Measurements from ENCODE around the gene TNFRSF13B. TPM values are rescaled to one million over a fixed set of nuclear protein-coding genes. Genes with fewer than 3 reads are reported as not detected.

Gene TNFRSF13B
- total RNA-seq, 1 experiment from 2014 or later = not detected

DNA sequence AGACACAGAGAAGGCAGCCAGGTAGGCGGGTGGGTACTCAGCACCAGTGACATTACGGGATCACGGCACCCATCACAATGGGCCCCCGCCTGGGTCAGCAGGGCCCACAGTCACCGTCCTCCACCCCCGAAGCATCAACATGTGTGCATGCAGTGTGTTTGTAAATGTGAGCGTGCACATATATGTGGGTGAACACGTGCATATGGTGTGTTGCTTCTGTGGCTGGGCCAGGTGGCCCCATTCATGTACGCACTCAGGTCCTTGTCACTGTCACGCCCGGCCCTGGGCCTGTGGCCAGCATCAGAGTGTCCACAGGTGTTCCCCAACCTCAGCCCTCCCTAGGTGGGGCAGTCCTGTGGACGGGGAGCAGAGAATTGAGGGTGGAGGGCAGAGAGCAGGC, 37.1 kb downstream of the TNFRSF13B start:
- no peak for DNase-seq (ENCODE audit: unreplicated experiment)

DNA sequence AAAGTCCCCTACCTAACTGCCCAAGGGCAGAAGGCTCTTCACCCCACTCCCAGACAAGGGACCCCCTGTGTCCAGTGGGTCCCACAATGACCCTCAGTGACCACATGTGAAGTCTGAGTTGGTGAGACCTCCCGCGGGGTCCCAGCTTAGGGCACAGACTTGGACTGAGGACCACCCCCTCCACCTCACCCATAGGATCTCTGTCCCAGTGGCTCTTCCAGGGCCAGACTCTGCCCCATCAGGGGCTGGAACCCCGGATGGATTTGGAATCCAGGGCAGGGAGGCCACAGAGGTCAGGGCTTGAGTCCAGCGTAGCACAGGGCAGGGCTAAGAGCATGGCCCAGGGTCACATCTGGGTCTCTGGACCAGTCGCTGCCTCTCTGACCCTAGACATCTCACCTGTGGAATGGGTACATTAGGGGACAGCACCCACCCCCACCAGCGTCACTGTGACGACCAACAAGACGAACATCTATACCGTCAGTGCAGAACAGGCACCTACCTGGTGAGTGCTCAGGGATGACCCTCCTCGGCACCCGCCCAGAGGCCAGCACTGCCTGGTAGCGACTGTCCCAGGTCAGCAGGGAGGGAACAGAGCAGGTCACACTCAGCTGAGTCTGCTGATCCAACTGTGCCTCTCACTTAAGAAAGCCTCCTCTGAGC, 37.7 kb downstream of the TNFRSF13B start:
- H3K27ac Mint-ChIP-seq (ENCODE audit: low read depth, unreplicated experiment) = no peak overlapping the region
- TF ChIP-seq, protein P1, sequence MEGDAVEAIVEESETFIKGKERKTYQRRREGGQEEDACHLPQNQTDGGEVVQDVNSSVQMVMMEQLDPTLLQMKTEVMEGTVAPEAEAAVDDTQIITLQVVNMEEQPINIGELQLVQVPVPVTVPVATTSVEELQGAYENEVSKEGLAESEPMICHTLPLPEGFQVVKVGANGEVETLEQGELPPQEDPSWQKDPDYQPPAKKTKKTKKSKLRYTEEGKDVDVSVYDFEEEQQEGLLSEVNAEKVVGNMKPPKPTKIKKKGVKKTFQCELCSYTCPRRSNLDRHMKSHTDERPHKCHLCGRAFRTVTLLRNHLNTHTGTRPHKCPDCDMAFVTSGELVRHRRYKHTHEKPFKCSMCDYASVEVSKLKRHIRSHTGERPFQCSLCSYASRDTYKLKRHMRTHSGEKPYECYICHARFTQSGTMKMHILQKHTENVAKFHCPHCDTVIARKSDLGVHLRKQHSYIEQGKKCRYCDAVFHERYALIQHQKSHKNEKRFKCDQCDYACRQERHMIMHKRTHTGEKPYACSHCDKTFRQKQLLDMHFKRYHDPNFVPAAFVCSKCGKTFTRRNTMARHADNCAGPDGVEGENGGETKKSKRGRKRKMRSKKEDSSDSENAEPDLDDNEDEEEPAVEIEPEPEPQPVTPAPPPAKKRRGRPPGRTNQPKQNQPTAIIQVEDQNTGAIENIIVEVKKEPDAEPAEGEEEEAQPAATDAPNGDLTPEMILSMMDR (IDR thresholded peaks at IDR 0.05; ENCODE audit: unreplicated experiment) = no peak
- no peak for DNase-seq (ENCODE audit: unreplicated experiment)
- CTCF ChIA-PET = no interaction called here
- H3K36me3 Mint-ChIP-seq (ENCODE audit: insufficient read depth, unreplicated experiment) = no peaks in the 10 kb centered on the region
- POLR2A ChIA-PET = no interaction called here
- H3K9me3 Mint-ChIP-seq (ENCODE audit: unreplicated experiment) = no peaks in the 10 kb centered on the region
- no TSS peak for BruUV-seq (replicated peaks)
- no peak overlapping the region for H3K4me3 Mint-ChIP-seq (ENCODE audit: unreplicated experiment)
- intact Hi-C loops (cut with micrococcal nuclease) = no loop called here
- H3K4me1 Mint-ChIP-seq (ENCODE audit: insufficient read depth, unreplicated experiment) = no peaks in the 10 kb centered on the region
- H3K27me3 Mint-ChIP-seq (ENCODE audit: insufficient read depth, unreplicated experiment) = peaks cover 25% of the 10 kb centered on the region

More for the DNA sequence above, 37.1 kb downstream of the TNFRSF13B start:
- TF ChIP-seq, protein P1 (IDR thresholded peaks at IDR 0.05; ENCODE audit: unreplicated experiment) = no peak
- no TSS peak for BruUV-seq (replicated peaks)
- no peaks in the 10 kb centered on the region for H3K4me1 Mint-ChIP-seq (ENCODE audit: insufficient read depth, unreplicated experiment)
- intact Hi-C loops (cut with micrococcal nuclease) = no loop called here
- ChIA-PET POLR2A (no interaction called here), CTCF (interaction anchor here (0.7 kb wide), 1 partner anchor 245 kb away, joined by 3 read pairs; no protein-coding TSS in a partner anchor)
- no peaks in the 10 kb centered on the region for H3K9me3 Mint-ChIP-seq (ENCODE audit: unreplicated experiment)
- H3K27ac Mint-ChIP-seq (ENCODE audit: low read depth, unreplicated experiment) = no peak overlapping the region
- H3K27me3 Mint-ChIP-seq (ENCODE audit: insufficient read depth, unreplicated experiment) = peaks cover 31% of the 10 kb centered on the region
- H3K36me3 Mint-ChIP-seq (ENCODE audit: insufficient read depth, unreplicated experiment) = no peaks in the 10 kb centered on the region
- no peak overlapping the region for H3K4me3 Mint-ChIP-seq (ENCODE audit: unreplicated experiment)

DNA sequence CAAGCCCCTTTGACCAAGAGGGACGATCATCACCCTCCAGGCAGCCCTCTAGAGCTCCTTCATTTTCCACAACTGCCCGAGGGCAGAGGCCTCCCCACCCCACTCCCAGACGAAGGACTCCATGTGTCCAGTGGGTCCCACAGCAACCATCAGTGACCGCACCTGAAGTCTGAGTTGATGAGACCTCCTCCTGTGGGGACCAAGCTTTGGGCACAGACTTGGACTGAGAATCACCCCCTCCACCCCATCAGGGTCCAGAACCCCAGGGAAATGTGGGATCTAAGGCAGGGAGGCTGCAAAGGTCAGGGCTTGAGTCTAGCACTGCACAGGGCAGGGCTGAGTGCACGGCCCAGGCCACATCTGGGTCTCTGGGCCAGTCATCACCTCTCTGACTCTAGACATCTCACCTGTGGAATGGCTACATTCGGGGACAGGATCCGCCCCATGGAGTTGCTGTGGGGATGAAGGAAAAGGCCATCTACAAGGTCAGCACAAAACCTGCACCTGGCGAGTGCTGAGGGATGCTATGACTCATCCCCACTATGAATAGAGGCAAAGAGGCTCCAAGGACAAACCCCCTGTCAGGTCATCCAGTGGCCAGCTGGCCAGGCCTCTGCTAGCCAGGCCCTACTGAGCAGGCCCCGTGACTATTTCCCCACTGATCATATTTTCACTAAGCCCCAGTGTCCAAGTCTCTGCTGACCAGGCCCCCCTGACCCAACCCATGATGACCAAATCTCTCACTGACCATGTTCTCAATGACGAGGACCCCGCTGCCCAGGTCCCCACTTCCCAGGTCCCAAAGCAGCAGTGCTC, 38.4 kb downstream of the TNFRSF13B start:
- intact Hi-C loops (cut with micrococcal nuclease) = no loop called here
- Mint-ChIP-seq H3K4me3 (ENCODE audit: unreplicated experiment) (no peak overlapping the region), H3K27ac (ENCODE audit: low read depth, unreplicated experiment) (no peak overlapping the region), H3K9me3 (ENCODE audit: unreplicated experiment) (no peaks in the 10 kb centered on the region), H3K27me3 (ENCODE audit: insufficient read depth, unreplicated experiment) (peaks cover 18% of the 10 kb centered on the region), H3K4me1 (ENCODE audit: insufficient read depth, unreplicated experiment) (no peaks in the 10 kb centered on the region), H3K36me3 (ENCODE audit: insufficient read depth, unreplicated experiment) (no peaks in the 10 kb centered on the region)
- CTCF ChIA-PET = no interaction called here
- POLR2A ChIA-PET = no interaction called here
- no peak for DNase-seq (ENCODE audit: unreplicated experiment)
- no TSS peak for BruUV-seq (replicated peaks)
- TF ChIP-seq, protein P1 (IDR thresholded peaks at IDR 0.05; ENCODE audit: unreplicated experiment) = no peak

DNA sequence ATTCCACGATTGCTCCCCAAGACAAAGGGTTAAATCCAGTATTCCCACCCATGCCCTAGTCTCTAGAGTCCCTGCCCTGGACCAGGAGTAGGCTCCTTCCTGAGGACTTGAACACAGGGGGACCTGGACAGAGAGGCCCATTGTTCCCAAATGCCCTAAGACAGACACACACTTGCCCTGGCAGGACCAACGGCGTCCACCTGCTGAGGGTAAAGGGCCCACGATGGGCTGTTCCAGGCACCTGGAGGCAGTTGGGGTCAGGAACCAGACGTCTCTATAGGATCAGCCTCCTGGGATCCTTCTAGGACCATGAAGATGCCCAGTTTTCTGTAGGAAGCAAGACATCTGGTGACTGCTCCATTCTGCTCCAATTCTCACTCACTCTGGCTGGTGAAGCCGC, 39.3 kb downstream of the TNFRSF13B start:
- Mint-ChIP-seq H3K36me3 (ENCODE audit: insufficient read depth, unreplicated experiment) (no peaks in the 10 kb centered on the region), H3K27ac (ENCODE audit: low read depth, unreplicated experiment) (no peak overlapping the region), H3K27me3 (ENCODE audit: insufficient read depth, unreplicated experiment) (peaks cover 9% of the 10 kb centered on the region), H3K4me1 (ENCODE audit: insufficient read depth, unreplicated experiment) (no peaks in the 10 kb centered on the region), H3K9me3 (ENCODE audit: unreplicated experiment) (no peaks in the 10 kb centered on the region), H3K4me3 (ENCODE audit: unreplicated experiment) (no peak overlapping the region)
- POLR2A ChIA-PET = no interaction called here
- no peak for DNase-seq (ENCODE audit: unreplicated experiment)
- TF ChIP-seq, protein P1 (IDR thresholded peaks at IDR 0.05; ENCODE audit: unreplicated experiment) = no peak
- intact Hi-C loops (cut with micrococcal nuclease) = no loop called here
- BruUV-seq (replicated peaks) = no TSS peak
- CTCF ChIA-PET = no interaction called here
